NCI-H146 treated with DMSO at 0.1 percent for 48 hours (cell line): ENCODE data around the gene CACNA1D.

Experiments
- DNase-seq: peaks from one replicate; lab custom pipeline; 2025; ENCODE audit not compliant: unreplicated experiment; lab: John Stamatoyannopoulos, UW

CACNA1D gene

DNA sequence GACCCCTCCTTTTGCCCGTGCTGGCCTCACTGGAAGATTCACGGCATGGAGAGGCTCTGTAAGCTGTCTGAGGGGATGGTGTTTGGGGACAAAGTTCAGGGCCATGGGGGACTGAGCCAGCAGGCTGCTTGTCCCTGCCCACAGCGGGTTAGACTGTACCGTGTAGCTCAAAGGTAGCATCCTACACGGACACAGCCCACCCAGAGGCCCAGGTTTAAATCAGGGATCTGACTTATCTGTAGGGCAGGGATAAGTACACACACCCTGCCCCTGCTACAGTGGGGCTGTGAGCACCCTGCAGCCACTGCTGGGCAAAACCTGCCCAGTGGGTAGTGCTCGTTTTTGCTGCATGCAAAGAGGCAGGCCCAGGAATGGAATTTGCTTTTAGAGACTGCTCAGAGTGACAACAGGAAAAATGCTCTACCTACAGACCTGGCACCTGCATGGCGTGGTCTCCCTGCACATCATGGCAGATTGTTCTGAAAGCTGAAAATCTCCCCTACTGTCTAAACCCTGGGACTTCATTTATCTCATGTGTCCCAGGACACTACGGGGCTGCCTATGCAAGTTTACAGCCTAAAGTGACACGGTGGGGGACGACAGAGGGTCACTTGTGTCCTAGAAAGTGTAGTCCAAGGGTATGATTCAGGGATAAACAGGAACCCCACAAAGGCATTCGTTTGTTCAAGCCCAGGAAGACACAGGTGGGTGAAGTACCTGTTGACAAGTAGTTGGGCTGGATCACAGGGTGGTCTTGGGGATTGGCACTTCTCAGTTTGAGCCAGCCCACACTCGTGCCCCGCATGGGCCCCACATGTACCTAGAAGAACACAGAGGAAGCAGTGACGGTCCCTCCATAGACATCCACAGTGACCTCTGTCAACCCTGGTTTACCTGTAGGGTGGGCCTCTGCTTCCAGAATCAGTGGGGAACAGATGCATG, 324.1 kb downstream of the CACNA1D start:
- no peak for DNase-seq

DNA sequence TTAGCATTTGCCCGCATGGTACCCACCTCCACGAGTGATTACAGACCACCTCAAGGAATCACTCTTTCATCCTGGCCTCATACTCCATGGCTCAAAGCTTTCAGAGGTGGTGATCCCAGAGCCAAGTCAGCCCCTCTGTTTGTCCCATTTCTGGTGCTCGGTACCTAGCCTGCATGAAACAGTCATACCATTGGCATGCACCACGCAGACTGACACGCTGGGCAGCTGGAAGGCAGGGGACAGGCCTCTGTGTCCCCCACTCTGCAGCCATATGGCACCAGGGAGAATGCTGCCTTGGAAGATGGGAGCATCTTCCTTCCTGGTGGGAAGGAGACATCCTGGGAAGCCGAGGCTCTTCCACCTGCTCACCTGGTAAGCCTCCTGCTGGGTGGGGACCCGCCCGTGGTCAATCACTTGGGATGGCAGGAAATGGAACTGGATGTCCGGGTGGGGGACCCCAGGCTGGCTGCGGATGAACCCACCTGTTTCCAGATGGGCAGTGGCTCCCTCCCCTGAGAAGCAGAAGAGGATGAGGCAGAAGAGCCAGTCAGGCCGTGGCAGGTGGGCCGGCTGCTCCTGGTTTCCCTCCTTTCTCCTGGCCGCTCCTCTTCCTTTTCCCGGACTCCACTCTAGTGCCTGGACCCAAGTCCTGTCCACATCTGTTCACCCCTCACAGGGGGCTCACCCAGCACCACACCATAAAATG, 324.9 kb downstream of the CACNA1D start:
- DNase-seq, result no peak

DNA sequence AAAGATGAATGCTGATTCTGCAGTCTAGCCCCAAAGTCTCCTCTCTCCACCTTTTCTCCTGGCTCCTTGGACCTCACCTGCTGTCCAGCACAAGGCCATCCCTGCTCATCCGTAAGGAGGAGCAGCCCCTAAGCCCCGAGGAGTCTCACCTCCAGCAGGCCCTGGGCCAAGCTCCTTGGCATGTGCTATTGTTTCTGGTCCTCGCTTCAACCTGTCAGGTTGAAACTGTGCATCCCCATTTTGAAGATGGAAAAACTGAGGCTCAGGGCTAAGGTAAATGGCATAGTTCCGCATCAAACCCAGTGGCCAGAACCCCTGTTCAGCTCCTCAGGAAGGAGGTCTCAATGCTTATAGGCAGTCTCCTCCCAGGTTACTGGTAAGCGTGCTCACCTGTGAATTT, 325.7 kb downstream of the CACNA1D start:
- no peak for DNase-seq

GRCh38 chr3:53820756-53821580, 326.6 kb downstream of the CACNA1D start:
- DNase-seq, result no peak

DNA sequence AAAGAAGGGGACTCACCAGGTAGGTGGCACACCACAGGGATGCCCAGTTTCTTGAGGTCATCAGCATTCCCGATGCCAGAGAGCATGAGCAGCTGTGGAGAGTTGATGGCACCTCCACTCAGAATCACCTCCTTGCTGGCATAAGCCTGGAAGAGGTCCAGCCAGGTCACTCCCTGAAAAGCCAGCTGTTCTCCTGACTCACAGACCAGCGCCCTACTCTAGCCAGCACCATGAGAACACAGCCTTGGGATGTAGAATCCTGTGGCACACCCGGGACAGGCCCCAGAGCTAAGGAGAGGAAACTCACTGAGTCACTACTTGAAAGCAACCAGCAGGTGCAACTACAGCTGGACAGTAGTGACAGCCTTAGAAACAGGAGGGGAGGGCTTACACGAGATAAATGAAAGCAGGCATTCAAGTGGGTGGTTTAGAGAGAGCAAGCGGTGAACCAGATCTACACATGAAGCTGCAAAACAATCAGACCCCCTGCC, 327.3 kb downstream of the CACNA1D start:
- no peak for DNase-seq

DNA sequence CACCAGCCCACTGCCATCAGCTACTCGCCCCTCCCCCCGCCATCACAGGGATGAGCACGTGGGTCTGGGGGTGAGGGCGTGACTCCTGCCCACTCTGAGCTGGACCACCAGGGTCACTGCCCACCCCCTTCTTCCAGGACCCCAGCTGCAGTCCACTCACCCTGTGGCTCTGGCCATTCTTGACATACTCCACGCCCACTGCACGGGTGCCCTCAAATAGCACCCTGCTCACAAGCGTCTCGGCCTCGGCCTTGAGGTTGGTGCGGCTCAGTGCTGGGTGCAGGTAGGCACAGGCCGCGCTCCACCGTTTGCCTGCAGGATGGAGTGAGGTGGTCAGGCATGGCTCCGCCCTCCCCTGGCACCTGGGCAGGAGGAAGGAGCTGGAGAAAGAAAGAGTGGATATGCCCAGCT, 327.9 kb downstream of the CACNA1D start:
- DNase-seq, result no peak

DNA sequence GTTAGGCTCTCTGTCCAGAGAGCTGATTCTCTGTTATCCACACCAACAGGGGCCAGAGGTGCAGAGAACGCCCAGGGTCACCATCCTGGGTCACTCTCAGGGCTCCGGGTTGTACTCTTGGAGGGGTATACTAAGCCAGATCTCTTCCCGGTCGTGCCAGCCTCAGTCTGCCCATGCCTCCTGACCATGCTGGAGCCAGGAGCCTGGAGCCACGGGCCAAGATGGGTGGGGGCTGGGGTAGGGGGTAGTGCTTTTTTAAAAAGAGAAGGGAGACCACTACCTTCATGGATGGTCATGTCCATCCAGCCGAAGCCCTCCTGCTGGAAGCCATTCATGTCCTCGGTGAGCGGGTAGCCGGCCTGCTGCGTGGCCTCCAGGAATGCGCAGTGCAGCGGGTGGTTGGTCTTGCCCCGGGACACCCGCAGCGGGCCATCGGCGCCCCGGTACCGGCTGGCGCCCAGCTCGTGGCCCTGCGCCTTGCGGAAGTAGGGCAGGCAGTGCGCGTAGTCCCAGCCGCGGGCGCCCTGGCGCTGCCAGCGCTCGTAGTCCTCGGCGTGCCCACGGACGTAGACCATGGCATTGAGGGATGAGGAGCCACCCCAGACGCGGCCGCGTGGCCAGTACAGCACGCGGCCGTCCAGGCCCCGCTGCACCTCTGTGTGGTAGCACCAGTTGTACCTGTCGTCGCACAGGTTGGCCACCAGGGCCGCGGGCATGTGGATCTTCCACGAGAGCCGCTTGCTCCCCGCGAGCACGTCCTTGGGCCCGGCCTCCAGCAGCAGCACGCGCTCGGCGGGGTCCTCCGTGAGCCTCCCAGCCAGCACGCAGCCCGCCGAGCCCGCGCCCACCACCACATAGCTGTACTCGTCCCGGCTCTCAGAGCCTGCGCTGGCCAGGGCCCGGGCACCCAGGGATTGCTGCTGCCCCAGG, 328.9 kb downstream of the CACNA1D start:
- no peak for DNase-seq

- DNase-seq, result no peak
Measured at GRCh38 chr3:53823956-53824657, 329.7 kb downstream of the CACNA1D start.

DNA sequence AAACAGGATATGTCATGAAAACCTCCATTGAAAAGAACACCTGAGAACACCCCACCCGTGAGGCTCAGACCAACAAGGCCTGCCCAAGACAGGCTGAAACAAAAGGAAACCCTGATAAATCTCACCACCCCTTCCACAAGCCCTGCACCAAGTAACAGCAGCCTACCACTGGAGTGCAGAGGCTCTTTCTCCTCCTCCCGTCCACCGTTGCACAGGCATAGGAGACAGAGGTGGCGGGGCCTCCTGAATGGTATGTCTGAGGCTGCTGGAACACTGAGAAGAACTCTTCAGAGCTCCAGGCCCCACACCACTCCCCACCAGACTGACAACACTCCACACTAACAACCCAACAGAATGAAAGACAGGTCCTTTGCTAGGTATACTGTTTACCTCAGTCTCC, 330.4 kb downstream of the CACNA1D start:
- DNase-seq, result no peak

GRCh38 chr3:53826048-53826447, 331.6 kb downstream of the CACNA1D start:
- no peak for DNase-seq

DNA sequence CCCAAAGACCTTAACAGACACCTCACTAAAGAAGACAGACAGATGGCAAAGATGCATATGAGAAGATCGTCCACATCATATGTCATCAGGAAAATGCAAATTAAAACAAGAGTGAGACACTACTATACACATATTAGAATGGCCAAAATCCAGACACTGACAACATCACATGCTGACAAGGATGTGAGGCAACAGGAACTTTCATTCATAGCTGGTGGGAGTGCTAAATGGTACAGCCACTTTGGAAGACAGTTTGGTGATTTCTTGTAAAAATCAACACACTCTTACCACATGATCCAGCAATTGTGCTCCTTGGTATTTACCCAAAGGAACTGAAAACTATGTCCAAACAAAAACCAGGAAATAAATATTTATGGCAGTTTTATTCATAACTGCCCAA, 334.2 kb downstream of the CACNA1D start:
- no peak for DNase-seq

DNA sequence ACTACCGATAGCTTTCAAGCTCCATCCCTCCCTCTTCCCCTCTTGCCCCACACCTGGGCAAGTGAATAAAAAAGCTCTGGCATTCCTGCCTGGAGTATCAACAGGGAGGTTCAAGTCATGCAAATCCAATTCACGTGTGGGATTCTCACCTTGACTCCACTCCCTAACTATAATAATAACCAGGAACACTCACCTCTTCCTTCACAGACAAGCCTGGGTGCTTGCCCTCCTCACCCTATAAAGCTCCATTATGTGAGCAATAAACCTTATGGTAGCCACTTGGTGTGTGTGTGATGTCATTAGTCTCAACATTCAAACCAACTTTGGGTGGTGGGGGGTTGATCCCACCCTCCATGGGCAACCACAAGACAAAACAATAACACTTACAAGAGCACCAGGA, 335.2 kb downstream of the CACNA1D start:
- no peak for DNase-seq

DNA sequence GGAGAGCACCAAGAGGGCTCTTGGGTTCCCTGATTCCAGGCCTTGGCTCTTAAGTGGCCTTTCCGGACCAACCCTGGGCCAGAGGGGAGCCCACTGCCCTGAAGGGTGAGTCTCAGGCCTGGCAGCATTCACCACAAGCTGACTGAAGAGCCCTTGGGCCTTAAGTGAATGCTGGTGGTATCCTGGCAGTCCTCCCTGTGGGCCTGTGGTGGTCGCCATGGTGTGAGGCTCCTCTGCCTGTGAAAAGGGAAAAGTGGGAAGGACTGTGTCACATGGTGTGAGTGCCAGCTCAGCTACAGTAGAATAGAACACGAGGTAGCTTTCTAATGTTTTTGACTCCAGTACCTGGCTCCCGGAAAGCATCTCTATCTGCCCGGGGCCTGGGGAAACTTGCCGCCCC, 336.5 kb downstream of the CACNA1D start:
- DNase-seq, result no peak

- no peak for DNase-seq
Measured at GRCh38 chr3:53833053-53833645, 338.7 kb downstream of the CACNA1D start.

GRCh38 chr3:53833700-53834099, 339.3 kb downstream of the CACNA1D start:
- no peak for DNase-seq

DNA sequence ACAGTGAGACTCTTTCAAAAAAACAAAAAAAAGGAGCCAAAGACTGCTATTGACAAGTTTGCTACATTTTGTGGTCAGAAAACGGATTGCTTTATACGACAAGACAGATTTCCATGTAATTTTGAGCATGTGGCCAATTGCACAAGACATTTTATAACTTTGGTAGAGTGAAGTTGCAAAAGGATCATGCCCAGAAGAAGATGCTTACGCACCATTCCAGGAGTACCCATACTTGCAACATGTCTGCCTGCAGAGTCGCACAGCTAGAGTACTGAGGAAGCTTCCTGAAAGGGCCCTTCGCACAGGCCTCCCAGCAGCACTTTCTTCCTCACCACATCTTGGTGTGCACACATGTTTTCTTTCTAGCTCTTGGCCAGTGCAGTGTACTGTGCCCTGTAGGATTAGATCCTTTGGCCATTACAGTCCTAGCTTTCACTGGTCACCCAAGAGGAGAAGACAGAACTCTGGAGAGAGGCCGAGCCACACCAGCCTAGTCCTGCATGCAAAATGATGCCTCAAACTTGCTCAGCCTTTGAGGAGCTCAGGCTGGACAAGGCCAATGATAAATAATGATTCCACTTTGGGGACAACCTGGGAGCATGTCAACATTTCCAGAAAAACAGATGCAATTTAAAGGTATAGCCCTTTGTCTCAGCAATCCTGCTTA, 340.2 kb downstream of the CACNA1D start:
- no peak for DNase-seq

GRCh38 chr3:53835257-53835656, 340.8 kb downstream of the CACNA1D start:
- DNase-seq, result no peak

- no peak for DNase-seq
Measured at GRCh38 chr3:53836084-53836872, 341.9 kb downstream of the CACNA1D start.
